CD4-positive, alpha-beta T cell treated with Interleukin-10 for 1 hour (primary cell): ENCODE results near the gene ENC1.

Source experiments
- DNase-seq: peaks from one replicate; pipeline ENCODE4 v3.0.0-alpha.2; 2020

Gene ENC1

DNA sequence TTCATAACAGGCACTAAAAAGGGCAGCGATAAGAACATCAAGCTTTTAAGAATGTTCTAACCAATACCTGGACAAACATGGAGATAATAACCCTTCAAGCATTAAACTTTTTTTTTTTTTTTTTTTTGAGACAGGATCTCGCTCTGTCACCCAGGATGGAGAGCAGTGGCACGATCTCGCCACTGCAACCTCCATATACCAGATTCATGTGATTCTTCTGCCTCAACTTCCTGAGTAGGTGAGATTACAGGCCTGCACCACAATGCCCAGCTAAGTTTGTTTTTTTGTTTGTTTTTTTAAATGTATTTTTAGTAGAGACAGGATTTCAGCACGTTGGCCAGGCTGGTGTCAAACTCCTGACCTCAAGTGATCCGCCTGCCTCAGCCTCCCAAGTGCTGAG, 14.7 kb upstream of the ENC1 start:
- no peak for DNase-seq

DNA sequence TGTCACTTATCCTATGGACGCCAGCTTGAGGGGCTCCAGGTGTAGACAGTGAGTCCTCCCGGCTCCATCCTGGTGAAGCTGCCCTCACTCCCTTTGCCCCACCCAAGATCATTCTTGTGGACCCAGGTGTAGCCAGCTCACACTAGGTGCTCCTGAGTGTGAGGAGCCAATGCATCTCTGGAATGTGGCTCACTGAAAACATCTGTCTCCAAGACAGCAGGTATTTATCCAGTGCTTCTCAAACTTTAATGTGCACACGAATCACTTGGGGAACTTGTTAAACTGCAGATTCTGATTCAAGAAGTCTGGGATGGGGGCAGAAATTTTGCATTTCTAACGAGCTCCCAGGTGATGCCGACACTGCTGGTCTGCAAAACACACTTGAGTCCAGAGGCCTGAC, 13.5 kb upstream of the ENC1 start:
- DNase-seq = no peak

DNA sequence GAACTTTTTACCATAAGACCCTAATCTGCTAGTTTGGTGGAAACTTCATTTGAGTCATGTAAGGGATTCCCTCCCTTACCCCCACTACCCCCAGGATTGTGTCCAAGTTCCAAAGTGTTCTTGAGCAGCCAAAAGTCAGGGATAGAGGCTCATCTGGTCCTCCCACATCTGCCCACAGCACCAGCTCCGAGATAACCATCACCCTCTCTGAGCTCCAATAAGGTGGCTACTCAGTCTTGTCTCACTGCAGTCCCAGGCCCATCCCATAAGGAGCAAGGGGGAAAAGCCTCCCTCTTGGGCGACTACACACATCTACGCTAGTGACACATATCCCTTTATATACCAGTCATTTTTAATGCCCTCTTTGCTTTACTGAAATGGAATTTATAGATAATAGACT, 12.0 kb upstream of the ENC1 start:
- no peak for DNase-seq

DNA sequence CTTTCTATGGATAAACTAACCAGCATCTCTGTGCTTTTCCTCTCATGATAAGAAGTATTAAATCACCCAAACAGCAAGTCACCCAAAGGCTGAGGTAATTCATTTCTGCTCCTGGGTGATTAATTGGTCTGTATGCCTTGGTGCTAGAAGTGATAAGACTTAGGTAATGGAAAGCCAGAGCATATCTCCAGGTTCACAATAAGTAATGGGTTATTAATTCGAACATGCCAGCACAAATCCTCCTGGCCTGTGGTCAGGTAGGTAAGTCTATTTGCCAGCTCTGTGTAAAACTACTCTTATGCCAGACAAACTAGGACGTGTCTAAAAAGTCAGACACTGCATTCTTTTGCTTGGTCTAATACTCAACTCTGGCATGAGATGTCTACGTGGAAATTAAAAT, 11.2 kb upstream of the ENC1 start:
- no peak for DNase-seq

DNA sequence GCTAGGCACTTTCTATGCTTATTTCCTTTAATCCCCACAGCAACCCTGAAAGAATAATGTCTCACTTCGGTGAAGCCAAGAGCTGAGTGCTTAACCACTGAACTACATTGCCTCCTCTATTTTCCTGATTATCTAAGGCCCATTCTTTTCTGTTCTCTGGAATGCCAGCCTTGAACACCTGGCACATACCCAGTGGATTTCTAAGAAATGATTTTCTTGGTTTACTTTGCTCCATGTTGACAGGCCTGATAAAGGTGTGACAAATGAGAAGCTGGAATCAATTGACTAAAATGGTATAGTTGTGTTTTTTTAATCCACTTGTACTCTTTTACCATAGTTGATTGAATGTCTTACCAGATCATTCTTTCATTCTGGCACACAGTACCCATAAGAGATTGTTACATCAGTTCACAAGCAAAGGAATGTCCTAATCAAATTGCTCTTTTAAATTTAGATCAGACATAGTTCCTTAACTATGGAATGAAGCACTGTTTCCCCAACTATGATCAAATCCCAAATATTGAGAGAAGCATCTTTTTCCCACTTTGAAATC, 9.0 kb upstream of the ENC1 start:
- no peak for DNase-seq

DNA sequence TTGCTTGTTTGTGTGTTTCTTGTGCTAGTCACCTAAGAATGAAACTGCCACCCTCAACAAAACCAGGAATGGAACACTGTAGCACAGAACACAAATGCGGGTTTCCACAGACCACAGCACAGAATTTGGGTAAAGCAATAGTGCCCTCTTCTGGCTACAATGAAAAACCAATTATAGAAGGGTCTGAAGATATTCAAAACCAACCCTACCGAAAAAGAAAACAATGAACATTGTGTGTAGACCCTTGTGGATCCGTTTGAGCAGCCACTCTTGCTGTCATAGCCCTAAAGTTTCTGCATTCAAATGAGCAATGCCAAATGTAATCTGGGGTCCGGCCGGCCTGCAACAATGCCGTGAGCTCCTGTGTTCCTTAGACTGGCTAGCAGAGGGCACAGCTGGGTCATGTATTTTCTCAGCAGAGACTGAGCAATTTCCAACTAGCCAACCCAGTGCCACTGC, 8.3 kb upstream of the ENC1 start:
- peak; percentile 71 for DNase-seq

DNA sequence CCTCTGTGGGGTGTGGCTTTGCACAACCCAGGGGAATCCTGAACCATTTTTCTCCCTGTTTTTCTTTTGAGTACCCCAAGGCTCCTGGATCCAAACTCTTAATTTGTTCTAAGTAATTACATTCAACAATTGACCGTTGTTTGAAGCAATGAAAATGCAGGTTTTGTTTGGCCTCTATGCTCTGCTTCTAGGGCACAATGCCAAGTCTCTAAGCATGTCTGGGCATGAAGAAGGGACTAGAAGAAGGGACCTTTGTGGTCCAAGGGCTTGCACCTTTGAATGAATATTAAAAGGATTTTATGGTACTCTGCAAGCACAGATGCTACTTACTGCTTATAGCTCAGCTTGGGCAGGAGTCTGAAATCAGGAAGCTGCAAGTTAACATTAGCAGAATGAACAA, 6.6 kb upstream of the ENC1 start:
- no peak for DNase-seq

DNA sequence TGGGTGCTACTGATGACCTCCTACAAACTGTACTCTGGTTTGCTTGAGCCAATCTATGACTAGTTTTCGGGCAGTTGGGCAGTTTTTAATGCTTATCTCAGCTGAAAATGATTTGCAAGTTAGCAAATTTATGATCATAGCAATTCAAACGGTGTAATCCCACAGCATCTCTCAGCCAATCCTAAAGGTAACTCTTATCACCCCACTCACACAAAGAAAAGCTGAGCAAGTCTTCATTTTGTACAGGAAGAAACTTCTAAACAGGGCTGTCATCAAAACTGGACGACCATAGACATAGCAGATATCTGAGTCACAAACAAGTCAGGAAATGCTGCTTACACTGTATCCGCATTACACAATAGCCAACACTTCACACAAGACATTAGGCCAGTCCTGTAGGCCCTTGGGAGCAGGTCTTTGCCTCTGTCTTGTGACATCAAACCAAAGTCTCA, 2.6 kb upstream of the ENC1 start:
- no peak for DNase-seq

DNA sequence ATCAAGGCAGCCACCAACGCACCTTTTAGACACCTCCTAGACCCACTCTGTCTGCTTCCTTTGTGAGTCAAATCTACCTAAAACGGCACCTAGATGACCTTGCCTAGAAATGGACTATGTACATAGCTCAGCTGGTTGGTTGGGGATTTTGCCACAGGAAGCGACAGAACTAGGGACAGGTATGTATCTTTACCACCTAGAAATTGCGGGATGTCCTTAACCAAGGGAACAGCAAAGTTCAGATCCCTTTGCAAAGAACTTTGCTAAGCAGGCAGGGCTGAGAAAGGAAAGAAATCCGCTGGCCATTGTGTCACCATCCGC, 2.0 kb upstream of the ENC1 start:
- DNase-seq = no peak

DNA sequence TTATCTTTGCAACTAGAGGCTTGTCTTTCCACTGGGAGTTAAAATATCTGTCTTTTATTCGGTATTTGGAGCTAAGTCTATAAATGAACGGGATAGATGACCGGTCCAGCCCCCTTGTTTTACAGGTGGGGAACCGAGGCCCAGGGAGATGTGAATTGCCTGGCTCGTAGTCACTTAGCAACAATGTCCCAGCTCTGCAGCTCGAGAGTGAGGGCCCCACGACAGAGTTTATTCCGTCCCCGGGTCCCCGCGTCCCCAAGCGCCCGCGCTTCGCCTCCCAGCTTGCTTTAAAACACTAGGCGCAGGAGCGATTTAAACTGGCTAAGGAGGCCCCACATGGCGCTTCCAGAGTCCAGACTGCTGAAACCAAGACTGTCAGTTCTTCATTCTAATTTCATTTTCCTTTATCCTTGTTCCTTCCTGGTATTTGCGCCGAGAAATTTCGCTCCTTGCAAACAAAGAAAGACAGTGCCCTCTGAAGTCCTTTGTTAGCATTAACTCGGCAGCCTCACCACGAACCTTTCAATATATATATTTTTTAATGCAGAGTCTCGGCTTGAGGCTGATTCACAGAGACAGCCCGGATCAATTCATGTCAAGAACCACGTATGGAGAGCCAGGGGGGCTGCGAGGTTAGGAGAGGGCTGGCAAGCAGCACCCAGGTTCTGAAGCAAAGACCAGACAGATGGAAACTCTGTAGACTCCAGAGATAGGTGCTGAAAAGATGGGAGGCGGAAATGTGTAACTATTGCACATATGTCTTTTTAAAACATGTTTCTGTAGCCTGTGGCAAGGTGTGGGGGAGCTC, 1.4 kb upstream of the ENC1 start:
- peak; percentile 30 for DNase-seq

DNA sequence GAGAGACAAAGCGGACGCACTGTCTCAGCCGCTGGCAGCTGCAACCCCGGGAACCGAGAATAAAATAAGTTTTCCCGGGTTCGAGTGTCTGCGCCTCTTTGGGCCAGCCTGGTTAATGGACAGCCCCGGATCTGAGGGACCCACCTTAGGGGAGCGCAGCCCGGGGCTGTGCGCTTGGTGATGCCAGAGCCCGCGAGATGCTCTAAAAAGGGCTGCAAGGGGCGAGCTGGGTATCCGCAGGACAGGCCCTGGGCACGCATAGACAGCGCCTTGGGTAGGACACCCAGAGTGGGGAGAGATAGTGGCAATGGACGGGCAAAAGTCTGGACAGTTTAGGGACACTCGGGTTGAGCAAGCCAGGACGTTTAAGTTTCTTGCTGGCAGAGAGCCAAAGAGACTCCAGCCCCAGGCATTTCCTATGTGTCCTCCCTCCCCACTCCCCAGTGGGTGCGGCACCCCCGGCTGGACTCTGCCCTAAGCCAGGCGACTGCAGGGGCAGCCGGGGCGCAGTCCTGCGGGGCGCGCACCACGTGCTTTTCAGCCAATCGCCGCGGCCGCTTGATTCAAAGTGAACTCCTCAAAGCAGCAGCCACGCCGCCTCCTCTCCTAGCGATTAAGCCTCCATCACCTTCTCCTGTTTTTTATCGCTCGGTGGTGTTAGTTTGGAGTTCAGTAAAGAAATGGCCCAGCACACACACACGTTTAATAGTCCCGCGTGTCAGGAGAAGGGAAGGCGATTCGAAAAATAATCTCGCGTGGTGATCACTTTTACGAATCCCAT, 616 bp upstream of the ENC1 start:
- DNase-seq = peak; percentile 33

DNA sequence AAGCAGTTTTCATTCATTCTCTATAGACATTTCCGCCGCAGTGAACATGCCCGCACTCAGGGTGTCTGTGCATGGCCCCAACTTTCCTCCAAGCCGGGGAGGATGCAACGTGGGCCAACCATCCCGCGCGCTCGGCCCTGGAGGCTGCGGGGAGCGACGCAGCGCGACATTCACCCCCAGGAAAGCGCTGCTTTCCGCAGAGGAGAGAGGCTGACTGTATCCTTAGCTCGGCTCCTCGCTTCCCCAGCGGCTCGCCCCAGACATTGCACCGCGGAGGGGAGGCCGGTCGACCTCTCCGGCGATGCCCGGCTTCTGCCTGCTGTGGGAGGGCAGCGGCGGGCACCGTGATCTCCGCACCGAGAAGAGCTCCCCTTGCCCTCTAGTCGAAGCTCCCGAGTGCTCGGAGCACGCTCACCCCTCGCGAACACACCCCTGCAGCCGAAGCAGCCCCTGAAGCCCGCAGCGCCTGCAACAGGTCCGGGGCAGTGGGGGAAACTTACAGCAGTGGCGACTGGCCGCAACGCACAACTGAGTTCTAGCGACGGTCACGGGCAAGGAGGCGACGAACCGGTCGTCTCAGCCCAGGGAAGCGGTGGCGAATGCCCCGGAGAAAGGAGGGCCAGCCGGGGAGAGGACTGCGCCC, 600 bp downstream of the ENC1 start:
- peak; percentile 27 for DNase-seq

DNA sequence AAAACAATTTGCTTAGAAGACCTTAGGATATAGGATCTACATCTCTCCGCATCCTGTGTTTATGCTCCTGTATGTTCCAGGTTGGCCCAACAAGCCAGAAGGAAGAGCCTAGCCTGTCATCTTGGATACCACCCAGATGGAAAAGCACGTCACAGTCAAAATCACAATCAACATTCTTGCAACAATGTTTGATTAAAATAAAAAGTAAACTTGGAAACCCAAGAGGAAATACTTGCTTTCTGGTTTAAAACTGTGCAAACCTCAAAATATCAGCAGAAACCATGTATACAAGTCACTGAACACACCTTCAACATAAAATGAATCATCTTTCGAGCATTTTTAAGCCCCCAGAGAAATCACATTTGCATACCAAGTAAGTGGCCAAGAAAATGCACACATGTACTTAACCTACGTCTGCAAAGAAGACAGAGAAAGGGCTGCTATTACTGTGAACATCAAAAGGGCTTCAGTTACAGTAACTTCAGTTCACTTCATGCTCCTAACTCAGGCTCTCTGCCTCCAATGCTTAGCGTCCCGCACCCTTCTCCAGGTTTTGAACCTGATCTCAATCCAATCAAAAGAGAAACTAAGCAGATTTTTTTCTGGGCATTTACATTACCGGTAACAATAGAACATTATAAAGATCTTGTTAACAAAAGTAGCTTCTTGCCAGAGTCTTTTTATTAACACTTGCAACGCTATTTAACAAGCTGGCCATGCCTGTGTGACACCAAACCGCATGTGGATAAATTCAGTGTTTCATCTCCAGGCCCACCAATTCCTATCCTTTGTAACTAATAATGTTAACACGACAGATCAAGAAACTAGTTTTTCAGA, 1.3 kb downstream of the ENC1 start:
- no peak for DNase-seq

DNA sequence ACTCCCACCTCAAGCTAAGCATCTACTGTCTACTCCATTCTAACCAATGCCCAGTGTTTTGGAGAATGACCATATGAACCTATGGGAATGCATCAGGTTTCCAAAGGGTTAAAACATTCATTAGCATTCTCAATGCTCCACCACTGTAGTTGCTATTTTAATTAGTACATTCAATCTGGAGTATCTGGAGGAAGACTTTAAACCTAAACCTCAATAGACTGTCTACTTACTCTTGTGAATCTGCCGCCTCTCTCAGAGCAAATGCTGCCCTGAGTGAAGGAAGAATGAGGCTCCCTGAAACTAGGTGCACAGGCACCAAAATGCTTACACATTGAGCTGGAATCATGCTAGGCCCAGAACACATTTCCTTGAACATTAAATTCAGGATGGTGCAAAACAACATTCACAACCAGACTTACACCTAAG, 2.0 kb downstream of the ENC1 start:
- no peak for DNase-seq

DNA sequence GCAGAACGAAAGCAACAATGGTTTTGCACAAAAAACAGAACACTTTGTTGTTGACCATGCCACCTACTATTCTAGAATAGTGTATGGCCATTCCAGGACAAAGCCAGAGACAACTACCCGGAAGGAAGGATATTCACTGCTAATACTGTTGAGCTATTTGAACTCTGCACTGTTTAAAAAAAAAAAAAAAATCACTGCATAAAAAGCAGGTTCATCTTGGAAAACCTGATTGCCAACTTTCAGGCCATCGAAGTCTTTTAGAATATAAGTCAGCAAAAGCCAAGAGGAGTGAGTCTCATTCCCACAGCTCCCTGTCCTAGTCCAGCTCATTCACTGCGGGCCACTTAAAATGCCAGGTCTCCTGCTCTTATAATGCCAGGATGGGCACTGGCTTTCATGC, 4.0 kb downstream of the ENC1 start:
- no peak for DNase-seq

DNA sequence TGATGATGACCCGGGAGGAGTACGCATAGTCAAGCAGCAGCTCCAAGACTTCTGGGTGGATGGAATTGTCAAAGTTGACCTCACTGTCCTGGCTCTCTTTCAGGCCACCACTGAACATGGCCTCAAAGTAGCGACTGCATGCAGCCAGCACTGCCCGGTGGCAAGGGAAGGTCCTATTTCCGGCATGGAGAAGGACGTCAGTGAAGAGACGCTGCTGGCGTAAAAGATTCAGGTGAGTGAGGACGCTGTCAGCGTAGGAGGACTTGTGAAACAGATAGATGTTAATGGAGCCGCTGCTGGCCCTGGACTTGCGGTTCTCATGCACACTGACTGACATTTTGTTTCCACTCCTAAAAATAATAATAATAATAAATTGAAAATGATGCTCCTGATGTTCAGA, 4.4 kb downstream of the ENC1 start:
- DNase-seq = no peak

DNA sequence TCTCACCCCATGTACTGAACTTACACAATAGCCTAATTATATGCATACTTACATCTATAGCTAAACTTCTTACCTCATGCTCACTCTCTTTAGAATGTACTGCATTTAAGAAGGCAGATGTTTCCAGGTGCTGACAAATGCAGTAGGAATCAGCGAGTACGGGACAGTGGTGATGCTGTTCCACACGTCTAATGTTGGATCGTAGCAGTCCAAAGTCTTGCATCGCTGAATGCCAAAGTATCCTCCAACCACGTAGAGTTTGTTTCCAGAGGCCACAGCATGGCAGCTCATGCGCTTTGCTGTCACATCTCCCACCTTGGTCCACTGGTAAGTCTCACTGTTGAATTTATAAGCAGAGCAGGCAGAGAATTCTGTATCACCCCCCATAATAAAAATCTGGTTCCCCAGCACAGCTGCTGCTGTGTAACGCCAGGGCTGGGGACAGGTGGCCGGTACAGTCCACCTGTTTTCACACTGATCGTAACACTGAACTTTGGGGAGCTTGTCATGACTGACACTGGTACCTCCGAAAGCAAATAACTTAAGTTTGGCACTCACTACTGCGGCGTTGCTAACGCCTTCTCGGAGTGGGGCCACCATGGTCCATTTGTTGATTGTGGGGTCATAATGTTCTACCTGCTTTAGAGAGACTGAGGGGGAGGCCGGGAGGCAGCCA, 5.8 kb downstream of the ENC1 start:
- DNase-seq = no peak

DNA sequence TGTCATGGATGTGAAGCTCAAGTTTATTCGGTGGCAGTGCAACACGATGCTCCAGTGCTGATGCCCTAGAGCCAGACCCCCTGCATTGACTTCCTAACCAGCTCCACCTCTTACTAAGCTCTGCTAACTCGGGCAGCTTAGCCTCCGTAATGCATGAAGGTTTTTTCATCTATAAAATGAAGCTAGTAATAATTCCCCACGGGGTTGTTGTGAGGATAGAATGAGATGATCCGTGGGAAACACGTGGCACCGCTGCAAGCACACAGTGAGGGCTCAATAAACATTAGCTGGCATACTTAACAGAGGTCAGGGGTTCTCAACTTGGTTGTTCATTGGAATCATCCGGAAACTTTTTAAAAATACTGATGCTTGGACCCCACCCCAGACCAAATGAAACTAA, 6.8 kb downstream of the ENC1 start:
- no peak for DNase-seq

DNA sequence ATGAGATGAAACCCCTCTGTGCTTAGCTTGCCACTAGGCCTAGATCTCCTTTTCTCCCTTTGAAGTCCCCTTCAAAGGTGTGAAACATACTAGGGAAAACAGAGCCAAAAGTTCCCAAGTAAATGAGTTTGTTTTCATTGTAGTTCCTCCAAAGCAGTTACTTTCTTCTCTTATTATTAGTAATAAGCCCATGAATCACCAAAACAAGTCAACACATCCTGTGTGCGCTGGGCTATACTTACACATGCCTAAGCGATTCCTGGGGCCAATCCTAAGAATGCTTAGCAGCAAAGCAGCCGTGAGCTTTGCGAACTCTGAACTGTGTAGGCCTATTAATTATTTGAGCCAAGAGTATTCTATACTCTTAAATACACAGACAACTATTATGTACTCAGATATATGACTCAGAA, 7.6 kb downstream of the ENC1 start:
- DNase-seq = no peak

DNA sequence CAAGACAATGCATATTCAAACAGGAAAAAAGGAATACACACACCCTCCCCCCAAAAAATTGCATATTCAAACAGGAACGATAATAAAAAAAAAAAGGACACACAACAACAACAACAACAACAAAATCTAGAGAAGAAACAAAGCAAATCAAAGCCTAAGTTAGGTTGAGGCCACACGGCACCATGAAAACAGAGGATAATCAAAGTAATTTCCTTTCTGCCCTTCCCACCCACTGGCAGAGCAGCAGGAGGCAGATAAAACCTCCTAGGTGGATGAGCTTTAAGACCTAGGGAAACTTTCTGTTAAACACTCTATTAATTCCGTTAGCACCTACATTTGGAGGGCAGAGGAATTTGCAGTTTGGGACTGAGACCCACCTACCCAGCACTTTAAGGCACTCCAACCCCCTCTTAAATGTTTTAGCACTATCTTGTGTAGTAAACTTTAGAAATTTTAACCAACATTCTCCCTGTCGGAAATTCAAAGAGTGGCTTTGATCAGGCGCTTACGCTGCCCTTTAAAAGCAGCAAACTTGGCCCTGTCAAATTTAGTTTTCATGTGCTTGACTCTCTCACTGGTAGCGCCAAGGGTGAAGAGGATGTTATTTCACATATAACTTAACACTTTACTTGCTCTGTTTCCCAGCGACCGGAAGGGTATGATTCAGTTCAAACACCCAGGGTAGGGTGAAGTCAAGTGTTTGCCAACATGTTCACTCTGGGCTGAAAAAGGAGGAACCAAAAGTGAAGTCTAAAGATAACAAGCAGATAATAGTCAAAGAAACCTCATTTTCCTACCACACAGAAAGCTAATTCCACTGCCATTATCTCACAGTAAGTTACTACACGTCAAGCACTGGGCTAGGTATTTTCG, 9.2 kb downstream of the ENC1 start:
- peak; percentile 48 for DNase-seq

DNA sequence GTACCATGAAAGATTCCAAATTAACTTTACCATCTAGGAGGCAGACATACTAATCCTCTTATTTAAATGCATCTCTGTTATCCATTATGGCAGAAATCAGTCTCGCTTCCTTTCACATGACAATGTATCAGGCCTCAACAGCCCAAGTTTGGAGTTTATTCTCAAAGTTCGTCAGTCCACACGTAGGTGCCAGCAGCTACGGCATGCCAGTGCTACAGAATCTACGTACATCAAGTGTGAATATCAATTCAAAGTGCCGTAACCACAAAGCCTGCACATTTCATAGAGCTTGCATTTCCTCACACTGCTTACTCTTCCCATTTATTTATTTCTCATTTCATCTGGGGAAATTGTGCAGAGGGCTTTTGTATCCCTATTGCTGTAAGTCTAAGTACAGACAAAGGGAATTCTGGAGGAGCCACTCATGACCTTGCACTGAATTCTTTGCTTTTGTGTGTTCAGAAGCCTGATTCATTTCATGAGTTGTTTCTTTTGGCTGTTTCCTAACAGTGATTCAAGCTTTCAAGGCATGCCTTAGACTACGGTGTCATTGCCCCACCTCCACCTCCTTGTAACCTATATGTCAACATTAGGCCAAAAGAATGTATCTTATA, 10.0 kb downstream of the ENC1 start:
- peak; percentile 34 for DNase-seq
